C4-2B (cell line): Measurements from ENCODE around the gene SRSF4.

ENCODE experiments used
- CTCF ChIP-seq: fragments of 450-650 bp; conservative IDR thresholded peaks from 2 replicates; pipeline ENCODE4 v1.5.1; 2017; ENCODE audit warnings: mild to moderate bottlenecking
- ZFX ChIP-seq: fragments of 450-650 bp; IDR thresholded peaks from 2 replicates; pipeline ENCODE4 v1.6.1; 2017

DNA sequence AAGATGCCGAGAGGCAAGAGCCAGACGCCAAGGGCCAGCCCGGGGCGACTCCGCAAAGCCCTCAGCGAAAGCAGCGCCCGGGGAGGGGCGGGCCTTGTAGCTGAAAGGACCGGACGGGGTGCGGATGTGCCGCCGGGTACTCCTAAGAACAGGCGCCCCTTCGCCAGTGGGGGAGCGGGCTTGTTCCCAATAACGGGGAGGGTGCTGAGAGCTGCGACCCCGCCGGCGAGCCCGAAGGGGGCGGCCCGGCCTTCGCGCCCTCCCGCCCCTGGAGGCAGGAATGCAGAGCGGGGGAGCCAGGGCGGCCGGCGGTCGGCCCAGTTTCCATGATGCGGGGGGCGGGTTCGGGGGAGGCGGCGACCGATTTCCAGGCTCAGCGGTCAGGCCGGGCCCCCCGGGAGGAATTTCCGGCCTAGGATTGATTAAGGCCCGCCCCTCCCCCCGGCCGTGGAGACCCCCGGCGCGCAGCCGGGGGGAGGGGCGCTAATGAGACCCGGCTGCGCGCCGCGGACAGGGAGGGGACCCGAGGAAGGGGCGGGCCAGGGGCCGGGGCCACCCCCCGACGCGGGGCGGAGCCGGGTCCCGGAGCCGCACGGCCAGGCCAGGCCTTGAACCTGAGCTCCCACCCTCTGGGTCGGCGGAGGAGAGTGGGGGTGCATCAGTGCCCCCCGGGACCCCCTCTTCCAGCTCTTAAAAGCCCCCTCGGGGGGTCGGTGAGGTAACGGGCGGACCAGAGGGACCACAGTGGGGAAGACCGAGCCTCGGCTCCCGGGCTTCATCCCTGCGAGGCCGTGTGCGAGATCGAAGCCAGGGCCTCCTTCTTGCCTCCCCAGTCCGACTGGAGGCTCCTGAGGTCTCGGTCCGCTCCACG is 57.1 kb downstream of the SRSF4 start:
- TF ChIP-seq CTCF (no peak), ZFX (no peak)
